HG03135 (cell line): ENCODE results near the gene RRP1B.
A peak's percentile ranks its signal among the peaks of the same experiment; 100 is the strongest.
"Not testable (repeated sequence)": the region's sequence is repeated elsewhere in the genome, so short reads cannot be mapped to it uniquely, and the experiment has no call there.

Experiments
- ATAC-seq: cut with Tn5 transposase; IDR thresholded peaks from one replicate; pipeline ENCODE4 v1.9.1; 2021; ENCODE audit warnings: mild to moderate bottlenecking, moderate library complexity; ENCODE audit not compliant: unreplicated experiment

RRP1B gene

DNA sequence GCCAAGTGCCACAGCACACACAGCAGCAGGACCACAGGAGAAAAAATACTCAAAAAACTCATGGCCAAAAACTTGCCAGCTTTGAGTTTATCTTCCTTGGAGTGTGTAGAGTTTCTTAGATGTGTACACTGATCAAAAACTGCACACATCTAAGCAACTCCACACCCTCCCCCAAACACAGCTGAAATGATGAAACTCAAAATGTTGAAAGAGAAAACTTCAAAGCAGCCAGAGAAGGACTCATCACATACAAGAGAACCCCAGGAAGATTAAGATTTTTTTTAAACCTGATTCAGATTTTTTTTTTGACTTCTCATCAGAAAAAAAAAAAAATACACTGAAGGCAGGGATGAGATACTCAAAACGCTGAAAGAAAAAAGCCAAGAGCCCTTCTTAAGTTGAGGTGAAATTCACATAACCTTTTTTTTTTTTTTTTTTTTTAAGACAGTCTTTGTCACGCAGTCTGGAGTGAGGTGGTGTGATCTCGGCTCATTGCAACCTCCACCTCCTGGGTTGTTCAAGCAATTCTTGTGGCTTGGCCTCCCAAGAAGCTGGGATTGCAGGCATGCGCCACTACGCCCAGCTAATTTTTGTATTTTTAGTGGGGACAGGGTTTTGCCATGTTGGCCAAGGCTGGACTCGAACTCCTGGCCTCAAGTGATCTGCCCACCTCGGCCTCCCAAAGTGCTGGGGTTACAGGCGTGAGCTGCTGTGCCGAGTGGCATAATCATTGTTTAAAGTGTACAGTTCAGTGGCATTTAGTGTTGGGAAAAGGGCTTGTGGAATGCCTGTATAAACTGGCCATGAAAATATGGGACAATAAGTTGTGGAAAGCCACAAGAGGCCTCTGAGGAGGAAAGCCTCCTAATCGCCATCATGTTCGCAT is 38.6 kb downstream of the RRP1B start:
- ATAC-seq = no peak

GRCh38 chr21:43699492-43699777 is 40.1 kb downstream of the RRP1B start:
- ATAC-seq = not testable (repeated sequence)

- no peak for ATAC-seq
Measured at GRCh38 chr21:43699933-43700599, 40.7 kb downstream of the RRP1B start.

GRCh38 chr21:43701936-43702784 is 42.8 kb downstream of the RRP1B start:
- no peak for ATAC-seq

DNA sequence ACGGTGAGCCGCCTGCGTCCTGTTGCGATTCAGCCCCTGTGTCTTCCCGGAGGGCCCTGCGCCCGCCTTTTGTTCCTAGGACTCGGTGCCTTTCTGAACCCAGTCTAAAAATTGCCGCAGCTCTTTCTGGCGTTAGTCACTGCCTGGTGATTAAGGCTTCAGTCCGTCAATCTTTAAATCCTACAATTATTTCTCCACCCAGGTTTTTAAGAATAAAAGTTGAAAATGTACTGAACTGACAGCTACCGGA is 43.4 kb downstream of the RRP1B start:
- no peak for ATAC-seq

DNA sequence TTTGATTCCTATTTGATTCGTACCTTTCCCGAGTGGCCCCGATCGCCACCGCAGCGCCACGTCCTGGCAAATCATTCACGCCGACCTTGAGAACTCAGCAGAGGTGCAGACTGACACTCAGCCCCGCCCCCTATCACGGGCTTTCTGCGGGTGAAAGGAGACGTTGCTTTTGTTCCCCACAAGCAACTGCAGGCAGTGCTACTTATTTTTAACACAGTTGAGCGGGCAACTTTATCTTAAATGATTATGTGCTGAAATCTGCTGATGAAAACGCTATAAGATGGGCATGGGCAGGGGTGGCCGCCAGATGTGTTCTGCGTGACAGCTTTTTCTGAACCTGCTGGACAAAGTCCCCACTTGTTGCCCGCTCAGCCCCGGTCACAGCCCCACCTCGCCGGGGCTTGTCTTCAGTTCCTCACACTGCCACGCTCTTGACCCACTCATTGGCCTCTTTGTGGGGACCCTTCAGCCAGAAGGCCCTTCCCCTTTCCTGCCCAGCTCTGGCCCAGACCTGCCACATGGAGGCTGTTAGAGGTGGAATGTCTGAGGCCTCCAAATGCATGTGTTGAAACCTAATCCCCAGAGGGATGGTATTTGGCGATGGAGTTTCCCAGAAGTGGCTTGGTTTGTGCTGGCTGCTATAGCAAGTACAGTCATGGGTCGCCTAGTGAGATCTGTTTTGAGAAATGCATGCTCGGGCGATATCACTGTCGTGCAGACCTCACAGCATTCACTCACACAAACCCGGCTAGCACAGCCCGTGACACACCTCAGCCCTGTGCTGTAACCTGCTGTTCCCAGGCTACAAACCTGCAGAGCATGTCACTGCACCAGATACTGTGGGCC is 43.9 kb downstream of the RRP1B start:
- no peak for ATAC-seq

DNA sequence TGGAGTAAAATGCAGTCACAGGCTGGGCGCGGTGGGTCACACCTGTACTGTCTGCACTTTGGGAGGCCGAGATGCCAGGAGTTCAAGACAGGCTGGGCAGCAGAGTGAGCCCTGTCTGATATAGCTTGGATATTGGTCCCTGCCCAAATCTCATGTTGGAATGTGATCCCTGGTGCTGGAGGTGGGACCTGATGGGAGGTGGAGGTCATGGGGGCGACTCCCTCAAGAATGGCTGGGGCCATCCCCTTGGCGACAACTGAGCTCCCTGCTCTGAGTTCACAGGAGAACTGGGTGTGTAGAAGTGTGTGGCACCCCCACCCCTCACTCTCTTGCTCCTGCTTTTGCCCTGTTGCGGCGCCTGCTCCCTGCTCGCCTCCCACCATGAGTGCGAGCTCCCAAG is 48.1 kb downstream of the RRP1B start:
- no peak for ATAC-seq

- no peak for ATAC-seq
Measured at GRCh38 chr21:43708745-43709381, 49.5 kb downstream of the RRP1B start.

DNA sequence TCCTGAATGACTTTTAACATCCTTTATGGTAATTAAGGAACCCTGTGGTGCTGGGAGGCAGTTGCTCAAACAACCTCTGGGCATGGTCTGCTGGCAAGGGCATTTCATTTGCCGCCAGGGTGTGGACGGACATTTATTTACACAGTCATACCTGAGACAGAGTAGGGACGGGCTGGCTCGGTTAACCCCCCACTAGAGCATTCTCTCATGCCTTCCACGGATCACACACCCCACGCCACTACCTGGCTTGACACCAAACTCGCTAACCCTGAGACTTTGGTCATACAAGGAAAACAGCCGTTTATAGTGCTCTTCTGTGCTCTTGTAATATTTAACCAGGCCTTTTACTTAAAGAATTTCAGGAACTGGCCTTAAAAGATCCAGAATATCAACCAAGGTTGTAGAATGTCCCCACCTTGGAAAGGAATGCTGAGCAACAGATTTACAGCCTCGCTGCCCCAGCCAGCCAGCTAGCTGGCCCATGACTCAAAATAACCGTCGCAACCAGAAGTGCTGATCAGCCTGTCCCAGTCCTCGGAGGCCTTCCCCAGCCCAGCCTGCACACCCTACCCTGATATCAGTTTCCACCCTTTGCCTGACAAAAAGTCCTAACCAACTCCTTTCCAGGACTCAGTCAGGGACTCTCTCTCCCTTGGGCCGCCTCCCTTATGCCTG is 53.0 kb downstream of the RRP1B start:
- no peak for ATAC-seq

GRCh38 chr21:43713123-43713522 is 53.8 kb downstream of the RRP1B start:
- ATAC-seq = not testable (repeated sequence)

- ATAC-seq = peak; percentile 38
Measured at GRCh38 chr21:43716376-43717165, 57.2 kb downstream of the RRP1B start.

GRCh38 chr21:43717166-43717853 is 58.0 kb downstream of the RRP1B start:
- ATAC-seq = no peak

DNA sequence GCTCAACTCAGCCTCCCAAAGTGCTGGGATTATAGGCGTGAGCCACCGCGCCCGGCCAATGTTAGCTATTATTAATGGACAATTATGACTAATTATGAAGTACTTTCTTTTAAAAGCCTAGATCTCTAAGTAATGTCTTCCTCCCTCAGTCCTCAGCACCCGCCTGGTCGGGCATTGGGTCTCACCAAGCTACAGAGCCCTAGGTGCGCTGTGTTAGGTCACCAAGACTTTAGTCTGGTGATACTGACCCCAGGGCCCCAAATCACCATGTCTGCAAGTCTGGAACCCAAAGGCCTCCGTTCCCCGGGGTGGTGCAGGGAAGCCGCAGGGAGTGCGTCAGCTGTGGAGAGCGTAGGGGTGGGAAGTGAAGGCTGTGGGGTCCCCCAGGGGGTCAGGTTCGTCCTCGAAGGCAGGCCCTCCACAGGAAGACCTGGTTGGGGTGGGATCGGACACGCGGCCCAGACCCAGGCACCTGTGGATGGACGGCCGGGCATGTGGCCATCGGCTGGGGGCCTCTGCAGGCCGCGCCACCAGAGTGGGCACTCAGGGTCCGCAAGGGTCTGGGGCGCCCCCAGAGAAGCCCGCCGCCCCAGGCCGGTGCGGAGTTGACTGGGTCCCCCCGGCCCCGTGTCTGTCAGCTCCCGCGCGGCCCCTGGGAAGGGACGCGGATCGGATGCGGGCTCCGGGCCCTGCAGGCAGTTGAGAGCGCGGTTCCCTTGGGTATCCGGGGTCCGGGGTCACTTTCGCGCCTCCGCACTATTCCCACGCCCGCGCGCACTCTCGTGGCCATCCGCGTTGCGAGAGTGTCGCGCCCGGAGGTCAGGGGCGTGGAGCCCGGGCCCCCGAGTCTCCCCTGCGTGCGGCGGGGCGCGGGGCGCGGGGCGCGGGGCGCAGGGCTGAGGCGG is 58.9 kb downstream of the RRP1B start:
- no peak for ATAC-seq

GRCh38 chr21:43718872-43719747 is 59.8 kb downstream of the RRP1B start, which contains the start of gene PDXK:
Gene PDXK (plus strand): TSS chr21:43719129. CDS start chr21:43719295, 166 bp downstream.
- ATAC-seq = peak; percentile 58

- ATAC-seq = peak; percentile 4
Measured at GRCh38 chr21:43719748-43720538, 60.6 kb downstream of the RRP1B start.
